ENCODE results near the gene SMTN. TPM values are rescaled to one million over a fixed set of nuclear protein-coding genes. Genes with fewer than 3 reads are reported as not detected.

SMTN gene
- total RNA-seq, 1 experiment from 2014 or later, result 37.7 TPM

GRCh38 chr22:31144223-31144622, 63.1 kb downstream of the SMTN start:
- Histone ChIP-seq H3K36me3 (no peaks in the 10 kb centered on the region), H3K9me3 (no peaks in the 10 kb centered on the region), H3K4me3 (no peak overlapping the region), H3K27me3 (no peaks in the 10 kb centered on the region)
- no peak for DNase-seq

GRCh38 chr22:31148488-31148887, 67.4 kb downstream of the SMTN start:
- no peaks in the 10 kb centered on the region for H3K27me3 ChIP-seq
- H3K36me3 ChIP-seq, result no peaks in the 10 kb centered on the region
- no peaks in the 10 kb centered on the region for H3K9me3 ChIP-seq
- H3K4me3 ChIP-seq, result no peak overlapping the region
- peak; percentile 78 for DNase-seq

GRCh38 chr22:31148953-31149627, 68.0 kb downstream of the SMTN start:
- peak; percentile 72 for DNase-seq
- H3K9me3 ChIP-seq, result no peaks in the 10 kb centered on the region
- H3K4me3 ChIP-seq, result no peak overlapping the region
- H3K36me3 ChIP-seq, result no peaks in the 10 kb centered on the region
- no peaks in the 10 kb centered on the region for H3K27me3 ChIP-seq

GRCh38 chr22:31150615-31151014, 69.5 kb downstream of the SMTN start:
- Histone ChIP-seq H3K27me3 (no peaks in the 10 kb centered on the region), H3K4me3 (no peak overlapping the region), H3K9me3 (no peaks in the 10 kb centered on the region), H3K36me3 (no peaks in the 10 kb centered on the region)
- no peak for DNase-seq

GRCh38 chr22:31151872-31152271, 70.8 kb downstream of the SMTN start:
- Histone ChIP-seq H3K4me3 (no peak overlapping the region), H3K36me3 (no peaks in the 10 kb centered on the region), H3K27me3 (no peaks in the 10 kb centered on the region), H3K9me3 (no peaks in the 10 kb centered on the region)
- DNase-seq, result no peak

GRCh38 chr22:31153357-31153756, 72.2 kb downstream of the SMTN start:
- Histone ChIP-seq H3K4me3 (no peak overlapping the region), H3K9me3 (no peaks in the 10 kb centered on the region), H3K36me3 (no peaks in the 10 kb centered on the region), H3K27me3 (no peaks in the 10 kb centered on the region)
- no peak for DNase-seq

Other genes with a start within 250 kb of the SMTN start
- gene MORC2, start 112.5 kb upstream of the SMTN start, total RNA-seq (2014; rRNA removed; shearing (Covaris generic); ENCODE audit: low replicate concordance), result 18.9 and 32.4 TPM in 2 replicates
- gene TUG1, start 112.1 kb upstream of the SMTN start, total RNA-seq (2014; rRNA removed; shearing (Covaris generic); ENCODE audit: low replicate concordance), result 17.5 and 18.7 TPM in 2 replicates
- gene SELENOM, start 26.2 kb downstream of the SMTN start, total RNA-seq (2014; rRNA removed; shearing (Covaris generic); ENCODE audit: low replicate concordance), result 72.5 and 98.8 TPM in 2 replicates
- gene INPP5J, start 41.6 kb downstream of the SMTN start, total RNA-seq (2014; rRNA removed; shearing (Covaris generic); ENCODE audit: low replicate concordance), result not detected in 2 replicates
- not detected in 2 replicates for gene PLA2G3, start 59.2 kb downstream of the SMTN start, total RNA-seq (2014; rRNA removed; shearing (Covaris generic); ENCODE audit: low replicate concordance)
- gene RNF185, start 78.9 kb downstream of the SMTN start, total RNA-seq (2014; rRNA removed; shearing (Covaris generic); ENCODE audit: low replicate concordance), result 39.1 and 46.0 TPM in 2 replicates
- gene LIMK2, start 131.0 kb downstream of the SMTN start, total RNA-seq (2014; rRNA removed; shearing (Covaris generic); ENCODE audit: low replicate concordance), result 5.3 and 7.9 TPM in 2 replicates
- gene PIK3IP1, start 211.2 kb downstream of the SMTN start, total RNA-seq (2014; rRNA removed; shearing (Covaris generic); ENCODE audit: low replicate concordance), result 0.17 and 3.7 TPM in 2 replicates

Measured in MG63 (cell line).